A549 (cell line): ENCODE data around the gene PIAS3. TPM values are rescaled to one million over a fixed set of nuclear protein-coding genes. Genes with fewer than 3 reads are reported as not detected.

Source experiments
- ATAC-seq, 2 experiments: fragments of 200-7000 bp in 1 of 2; fragments of >200 bp in 1 of 2; cut with Nextera tagmentation in 1 of 2; cut with Tn5 transposase in 1 of 2; 3 replicates each; pipeline versions ENCODE4 v1.8.0 to v1.9.1; 2018 to 2020; ENCODE audit warnings: mild to moderate bottlenecking in 1 of 2, moderate library complexity in 1 of 2
- CTCF ChIA-PET: fragments of 300-600 bp; sonication (Branson Sonifier 250); formaldehyde crosslinking; extraction: SDS; loops from one replicate; lab custom pipeline; 2021; ENCODE audit warnings: antibody characterized with exemption, inconsistent platforms; lab: Yijun Ruan, JAX
- POLR2A ChIA-PET: fragments of 350-600 bp; formaldehyde crosslinking; extraction: SDS; loops from one replicate; lab custom pipeline; 2021; ENCODE audit warnings: antibody characterized with exemption, inconsistent platforms; lab: Yijun Ruan, JAX
- DNase-seq, 2 experiments: peaks; one replicate each; pipeline versions ENCODE4 v3.0.0 to v3.0.0-alpha.2; 2011 to 2016; ENCODE audit warnings: low read depth in 1 of 2, low spot score in 1 of 2
- FAIRE-seq: peaks from 2 replicates; lab custom pipeline; 2011; peaks lifted over from hg19 to GRCh38; lab: Jason Lieb, UNC
- H3K27ac ChIP-seq, 2 experiments: fragments of >200 bp; sonication (Bioruptor Twin); formaldehyde crosslinking; 3 replicates each; pipeline ENCODE4 v1.5.1; 2016 to 2017
- H3K4me1 ChIP-seq: fragments of >200 bp; sonication (Bioruptor Twin); formaldehyde crosslinking; 3 replicates; pipeline ENCODE4 v1.6.1; 2016
- H3K4me2 ChIP-seq: fragments of >200 bp; sonication (Bioruptor Twin); formaldehyde crosslinking; 3 replicates; pipeline ENCODE4 v1.6.1; 2016
- H3K4me3 ChIP-seq: fragments of >200 bp; sonication (Bioruptor Twin); formaldehyde crosslinking; 3 replicates; pipeline ENCODE4 v1.5.1; 2016
- H3K9me3 ChIP-seq: fragments of >200 bp; sonication (Bioruptor Twin); formaldehyde crosslinking; 3 replicates; pipeline ENCODE4 v1.6.1; 2016
- BHLHE40 ChIP-seq: IDR thresholded peaks from 2 replicates; pipeline ENCODE4 v1.6.1; 2012; ENCODE audit warnings: low read depth, low read length, inconsistent platforms
- CBX2 ChIP-seq: fragments of 200-600 bp; sonication (generic); IDR thresholded peaks from 2 replicates; pipeline ENCODE4 v1.6.1; 2016; ENCODE audit warnings: low read depth, mild to moderate bottlenecking, borderline replicate concordance
- CHD4 ChIP-seq: fragments of 200-600 bp; sonication (generic); IDR thresholded peaks from 2 replicates; pipeline ENCODE4 v1.6.1; 2016; ENCODE audit warnings: antibody characterized with exemption, mild to moderate bottlenecking, borderline replicate concordance
- E2F6 ChIP-seq: IDR thresholded peaks from 2 replicates; pipeline ENCODE4 v1.6.1; 2012; ENCODE audit warnings: low read depth, borderline replicate concordance
- FOSL2 ChIP-seq, 2 experiments: fragments of 450-650 bp in 1 of 2; fragments of >200 bp in 1 of 2; sonication (Bioruptor Twin) in 1 of 2; formaldehyde crosslinking; IDR thresholded peaks; 2 replicates each; pipeline versions ENCODE4 v1.5.0 to v1.6.1; 2016 to 2020; ENCODE audit warnings: mild to moderate bottlenecking in 1 of 2, moderate library complexity in 1 of 2
- FOXS1 ChIP-seq: fragments of 250-450 bp; sonication (Bioruptor Pico); IDR thresholded peaks from 2 replicates; pipeline ENCODE4 v1.5.0; 2020; ENCODE audit warnings: mild to moderate bottlenecking, moderate library complexity
- HDAC2 ChIP-seq: fragments of 200-600 bp; sonication (generic); IDR thresholded peaks from 2 replicates; pipeline ENCODE4 v1.6.1; 2016
- HOXB13 ChIP-seq: fragments of 250-450 bp; sonication (Bioruptor Pico); IDR thresholded peaks from 2 replicates; pipeline ENCODE4 v1.5.0; 2020; ENCODE audit warnings: low read depth, mild to moderate bottlenecking, moderate library complexity
- HOXB5 ChIP-seq: fragments of 250-450 bp; sonication (Bioruptor Pico); IDR thresholded peaks from 2 replicates; pipeline ENCODE4 v1.5.0; 2020; ENCODE audit warnings: mild to moderate bottlenecking, moderate library complexity
- JUNB ChIP-seq: fragments of >200 bp; sonication (Bioruptor Twin); formaldehyde crosslinking; IDR thresholded peaks from 2 replicates; pipeline ENCODE4 v1.6.1; 2016
- KDM1A ChIP-seq: fragments of 200-600 bp; sonication (generic); IDR thresholded peaks from 2 replicates; pipeline ENCODE4 v1.6.1; 2016; ENCODE audit warnings: low read depth, mild to moderate bottlenecking
- NFE2L2 ChIP-seq: fragments of 150-350 bp; conservative IDR thresholded peaks from 2 replicates; pipeline ENCODE4 v1.6.1; 2014; ENCODE audit warnings: low read length
- NPAS2 ChIP-seq: fragments of 250-450 bp; sonication (Bioruptor Pico); IDR thresholded peaks from 2 replicates; pipeline ENCODE4 v1.8.0; 2022; ENCODE audit warnings: mild to moderate bottlenecking, moderate library complexity, borderline replicate concordance
- PHF8 ChIP-seq: fragments of 200-600 bp; sonication (generic); IDR thresholded peaks from 2 replicates; pipeline ENCODE4 v1.6.1; 2016; ENCODE audit warnings: low read depth, mild to moderate bottlenecking, antibody characterized with exemption, moderate library complexity, borderline replicate concordance
- ZFP36 ChIP-seq: fragments of 450-650 bp; IDR thresholded peaks from 2 replicates; pipeline ENCODE4 v1.6.1; 2014; ENCODE audit warnings: borderline replicate concordance; ENCODE audit not compliant: partially characterized antibody
- ZNF302 ChIP-seq: fragments of 250-450 bp; sonication (Bioruptor Pico); IDR thresholded peaks from 2 replicates; pipeline ENCODE4 v1.9.0; 2021; ENCODE audit warnings: inconsistent platforms, mild to moderate bottlenecking, moderate library complexity
- WGBS: methylation state at CpG from one replicate; pipeline ENCODE4 v1.1.6; 2017; ENCODE audit errors: missing lambda C conversion rate; 5-methylcytosine and 5-hydroxymethylcytosine counted together
- polyA plus RNA-seq, 4 experiments: library from polyadenylated mRNA; depleted of rRNA in 3 of 4; stranded (reverse); fragments of >200 nt; fragmentation: RNase III in 1 of 4; extraction: RNeasy Plus Mini Kit Qiagen cat#74134 plus additional on column Dnase treatment in 1 of 4; gene quantifications; 2 replicates in 3 of 4; 3 replicates in 1 of 4; pipeline ENCODE4 v1.2.3, GENCODE V29; 2011 to 2017
- TF ChIP-seq, protein P1 (sequence below): fragments of 250-450 bp; sonication (Bioruptor Pico); IDR thresholded peaks from 2 replicates; pipeline ENCODE4 v1.5.0; 2020; ENCODE audit warnings: low read depth, mild to moderate bottlenecking, moderate library complexity

PIAS3 gene
- polyA plus RNA-seq, 2 of the 4 experiments (the other 2 are of a cell fraction): 15.5 to 22.7 TPM

GRCh38 chr1:145893306-145894055 lies 34.6 kb upstream of the PIAS3 start:
- FAIRE-seq: no peak
- no peaks in the 10 kb centered on the region for H3K9me3 ChIP-seq
- TF ChIP-seq ZFP36 (no peak), CHD4 (no peak), JUNB (no peak), KDM1A (no peak), FOSL2 (IDR thresholded peaks at IDR 0.05) (no peak), FOSL2 (CRISPR knock-in tag; IDR thresholded peaks at IDR 0.05) (no peak), FOXS1 (CRISPR knock-in tag) (no peak), ZNF302 (no peak), NPAS2 (CRISPR knock-in tag) (no peak)
- TF ChIP-seq, protein P1, sequence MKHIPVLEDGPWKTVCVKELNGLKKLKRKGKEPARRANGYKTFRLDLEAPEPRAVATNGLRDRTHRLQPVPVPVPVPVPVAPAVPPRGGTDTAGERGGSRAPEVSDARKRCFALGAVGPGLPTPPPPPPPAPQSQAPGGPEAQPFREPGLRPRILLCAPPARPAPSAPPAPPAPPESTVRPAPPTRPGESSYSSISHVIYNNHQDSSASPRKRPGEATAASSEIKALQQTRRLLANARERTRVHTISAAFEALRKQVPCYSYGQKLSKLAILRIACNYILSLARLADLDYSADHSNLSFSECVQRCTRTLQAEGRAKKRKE: no peak
- peak overlapping the region; percentile 88 to 91 for H3K27ac ChIP-seq
- H3K4me3 ChIP-seq: no peak overlapping the region
- ChIA-PET CTCF (interaction anchor here (1.7 to 11.2 kb wide), 15 partner anchors 8 to 116 kb away, joined by 8 to 429 read pairs (median 23); partner anchors contain the start of genes ANKRD34A, ITGA10, NUDT17 and PIAS3), POLR2A (interaction anchor here (2.2 to 2.7 kb wide), 2 partner anchors 34 to 35 kb away, joined by 22 to 28 read pairs; partner anchors contain the start of genes PIAS3 and RBM8A)
- H3K4me2 ChIP-seq: peak overlapping the region; percentile 76
- WGBS: 89% methylated on average over 7 of the region's 7 CpGs
- no peak for DNase-seq
- no peak for ATAC-seq
- H3K4me1 ChIP-seq: peaks cover 26% of the 10 kb centered on the region

DNA sequence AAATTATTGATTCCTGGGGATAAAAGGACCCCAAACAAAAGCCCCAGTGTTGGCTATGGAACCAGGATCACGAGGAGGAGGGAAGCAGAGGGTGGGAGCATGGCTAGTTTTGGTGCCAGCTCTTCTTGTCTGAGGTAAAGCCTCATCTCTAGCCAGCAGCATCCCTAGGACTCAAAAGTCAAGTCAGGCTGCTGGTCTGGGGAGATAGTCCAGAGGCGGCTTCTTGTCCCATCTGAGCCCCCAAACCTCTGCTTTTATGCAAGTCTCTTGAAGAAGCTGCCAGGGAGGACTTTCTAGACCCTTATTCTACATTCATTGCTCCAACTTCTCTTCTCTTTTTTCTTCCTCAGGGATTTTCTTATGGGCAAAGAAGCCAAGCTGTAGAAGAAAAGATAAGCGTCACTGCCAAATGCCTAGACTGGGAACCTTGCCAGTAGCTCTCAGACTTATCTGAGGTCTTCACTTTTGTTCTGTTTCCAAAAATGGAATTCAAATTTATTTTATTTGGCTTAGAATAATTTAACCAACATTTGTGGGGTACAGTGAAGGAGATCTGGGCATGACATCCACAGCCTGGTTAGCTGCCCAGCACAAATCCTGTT lies 33.7 kb upstream of the PIAS3 start:
- FAIRE-seq: no peak
- POLR2A ChIA-PET: interaction anchor here (1.1 to 2.7 kb wide), 8 partner anchors 17 to 72 kb away, joined by 5 to 28 read pairs (median 11); partner anchors contain the start of genes ANKRD34A, ITGA10, LIX1L and PEX11B
- TF ChIP-seq HOXB5 (CRISPR knock-in tag) (peak; percentile 55; the same call in 1 of the 2 replicates), BHLHE40 (no peak), HOXB13 (0 out of 2 replicates have a peak, but pooled peaks have one; percentile 56), E2F6 (0 out of 2 replicates have a peak, but pooled peaks have one; percentile 26), HDAC2 (no peak), PHF8 (no peak), NFE2L2 (no peak), CBX2 (no peak)
- TF ChIP-seq, protein P1: peak; percentile 74; the same call in 1 of the 2 replicates
- TF ChIP-seq, all 56 proteins: peak for 4
- H3K4me3 ChIP-seq: no peak overlapping the region
- peak overlapping the region; percentile 76 for H3K4me2 ChIP-seq
- WGBS: 38% methylated on average over 3 of the region's 3 CpGs
- CTCF ChIA-PET: interaction anchor here (0.7 to 11.2 kb wide), 45 partner anchors 9 to 146 kb away, joined by 3 to 429 read pairs (median 8); partner anchors contain the start of genes ANKRD34A, HJV, ITGA10 and LIX1L
- peak overlapping the region; percentile 88 to 91 for H3K27ac ChIP-seq
- ATAC-seq: peak; percentile 31 to 39
- peak in 1 of 2 experiments; percentile 9 for DNase-seq
- no peaks in the 10 kb centered on the region for H3K9me3 ChIP-seq
- H3K4me1 ChIP-seq: peaks cover 34% of the 10 kb centered on the region
